NCI-H128 (cell line): ENCODE results near the gene A1CF.
"Not testable (repeated sequence)": the region's sequence is repeated elsewhere in the genome, so short reads cannot be mapped to it uniquely, and the experiment has no call there.

Experiments used
- DNase-seq: peaks from one replicate; lab custom pipeline; 2025; ENCODE audit not compliant: unreplicated experiment; lab: John Stamatoyannopoulos, UW

A1CF gene

GRCh38 chr10:50794490-50794889 is 90.9 kb downstream of the A1CF start:
- DNase-seq = no peak

DNA sequence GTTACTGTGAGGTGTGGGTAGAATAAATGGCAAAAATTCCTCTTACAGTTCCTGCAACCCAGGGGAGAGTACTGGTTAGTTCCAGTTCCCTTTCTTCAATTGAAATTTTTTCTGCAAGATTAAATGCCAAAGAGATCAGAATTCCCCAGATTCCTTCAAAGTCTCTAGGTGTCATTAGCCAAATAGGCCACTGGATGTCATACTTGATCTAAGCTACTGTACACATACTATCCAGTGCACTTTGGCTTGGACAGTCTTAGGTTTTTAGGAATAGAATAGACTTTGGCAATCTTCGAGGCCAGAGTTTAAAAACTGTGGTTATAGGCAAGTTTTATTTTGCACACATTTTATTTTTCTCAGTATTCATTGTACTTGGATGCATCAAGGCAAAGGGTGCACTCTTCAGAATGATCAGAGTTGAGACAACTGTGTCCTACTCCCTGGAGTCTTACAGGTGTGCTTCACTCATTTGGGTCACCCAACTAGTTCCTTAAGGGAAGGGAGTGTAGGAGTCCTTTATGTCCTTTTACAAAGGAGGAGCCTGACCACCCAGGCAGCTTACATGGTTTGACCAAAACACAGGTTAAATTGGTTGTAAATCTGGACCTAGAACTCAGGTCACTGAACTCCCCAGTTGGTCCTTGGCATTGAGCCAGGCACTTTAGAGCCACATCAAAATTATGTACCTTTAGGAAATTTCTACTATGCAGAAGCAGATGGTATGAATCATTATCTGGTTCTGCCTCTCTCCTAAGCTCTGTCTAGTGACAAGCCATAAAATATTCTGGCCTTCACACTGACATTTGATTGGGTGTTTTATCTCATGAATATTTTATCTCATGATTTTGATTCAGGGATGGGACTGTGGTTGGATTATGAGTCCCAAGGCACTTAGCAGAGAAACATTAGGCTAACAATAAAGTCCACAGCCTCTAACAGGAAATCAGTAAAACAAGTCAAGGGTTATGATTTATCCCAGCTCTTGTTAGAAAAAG is 96.2 kb downstream of the A1CF start:
- no peak for DNase-seq

DNA sequence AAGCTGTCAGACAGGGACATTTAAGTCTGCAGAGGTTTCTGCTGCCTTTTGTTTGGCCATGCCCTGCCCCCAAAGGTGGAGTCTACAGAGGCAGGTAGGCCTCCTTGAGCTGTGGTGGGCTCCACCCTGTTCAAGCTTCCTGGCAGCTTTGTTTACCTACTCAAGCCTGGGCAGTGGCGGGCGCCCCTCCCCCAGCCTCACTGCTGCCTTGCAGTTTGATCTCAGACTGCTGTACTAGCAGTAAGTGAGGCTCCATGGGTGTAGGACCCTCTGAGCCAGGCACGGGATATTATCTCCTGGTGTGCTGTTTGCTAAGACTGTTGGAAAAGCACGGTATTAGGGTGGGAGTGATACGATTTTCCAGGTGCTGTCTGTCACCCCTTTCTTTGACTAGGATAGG is 97.5 kb downstream of the A1CF start:
- DNase-seq = not testable (repeated sequence)

DNA sequence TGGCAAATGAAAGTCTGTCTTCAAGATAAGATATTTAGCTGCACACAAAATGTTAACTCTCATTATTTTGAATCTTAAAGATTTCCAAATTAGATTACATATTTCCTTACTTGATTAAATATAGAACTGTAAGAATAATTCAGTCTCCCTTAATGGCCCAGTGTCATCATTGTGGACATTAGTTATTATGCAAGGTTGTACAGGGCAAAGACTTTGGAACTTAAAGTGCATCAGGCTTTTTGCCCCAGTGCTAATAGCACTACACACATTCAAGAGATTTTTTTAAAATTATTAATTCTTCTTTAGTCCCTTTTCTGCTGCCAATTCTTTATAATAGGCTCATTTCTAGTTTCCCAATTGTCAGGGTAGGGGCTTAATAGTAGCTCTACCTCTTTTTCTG is 103.4 kb downstream of the A1CF start:
- DNase-seq = not testable (repeated sequence)

GRCh38 chr10:50780036-50780435 is 105.4 kb downstream of the A1CF start:
- not testable (repeated sequence) for DNase-seq

DNA sequence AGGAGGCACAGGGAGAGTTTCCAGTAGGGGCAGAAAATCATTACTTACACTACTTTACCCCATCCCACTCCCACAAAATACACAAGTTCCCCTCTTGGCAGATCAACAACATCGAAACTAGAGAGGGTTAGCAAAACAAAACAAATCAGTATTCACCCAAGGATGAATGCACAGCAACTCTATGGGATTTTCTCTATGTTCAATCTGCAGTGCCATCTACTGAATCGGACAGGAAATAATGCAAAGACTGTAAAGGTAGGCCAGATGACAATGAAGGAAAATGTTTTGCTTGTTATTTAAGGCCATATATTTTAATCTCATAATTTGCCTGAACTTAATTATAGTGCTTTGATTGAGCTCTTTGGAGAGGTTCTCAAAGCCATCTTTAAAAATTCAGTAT is 110.6 kb downstream of the A1CF start:
- DNase-seq = not testable (repeated sequence)

GRCh38 chr10:50772042-50772441 is 113.4 kb downstream of the A1CF start:
- DNase-seq = not testable (repeated sequence)

GRCh38 chr10:50766774-50767513 is 118.5 kb downstream of the A1CF start:
- not testable (repeated sequence) for DNase-seq
